GM18517 (cell line): ENCODE measurements around the gene GABARAP.

Experiments
- ATAC-seq: cut with Tn5 transposase; IDR thresholded peaks from one replicate; pipeline ENCODE4 v1.9.1; 2021; ENCODE audit warnings: mild to moderate bottlenecking, moderate library complexity; ENCODE audit not compliant: unreplicated experiment

Gene GABARAP

DNA sequence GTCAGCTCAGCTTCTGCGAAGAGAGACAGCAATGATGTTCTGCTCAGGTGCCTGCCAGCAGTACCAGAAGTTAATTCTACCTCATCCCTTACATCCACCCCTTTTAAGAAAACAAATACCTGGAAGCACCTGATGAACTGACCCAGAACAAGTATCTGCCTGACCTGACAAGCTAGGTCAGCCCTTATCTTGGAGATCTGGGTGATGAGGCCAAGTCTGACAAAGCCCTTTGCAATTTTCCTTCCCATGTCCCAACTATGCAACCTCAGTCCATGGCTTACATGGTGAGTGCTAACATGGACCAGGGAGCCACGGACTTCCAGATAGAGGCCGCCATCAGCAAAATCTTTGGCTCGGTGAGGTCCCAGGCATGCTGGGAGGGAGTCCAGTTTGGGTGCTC lies 18.9 kb downstream of the GABARAP start:
- no peak for ATAC-seq

DNA sequence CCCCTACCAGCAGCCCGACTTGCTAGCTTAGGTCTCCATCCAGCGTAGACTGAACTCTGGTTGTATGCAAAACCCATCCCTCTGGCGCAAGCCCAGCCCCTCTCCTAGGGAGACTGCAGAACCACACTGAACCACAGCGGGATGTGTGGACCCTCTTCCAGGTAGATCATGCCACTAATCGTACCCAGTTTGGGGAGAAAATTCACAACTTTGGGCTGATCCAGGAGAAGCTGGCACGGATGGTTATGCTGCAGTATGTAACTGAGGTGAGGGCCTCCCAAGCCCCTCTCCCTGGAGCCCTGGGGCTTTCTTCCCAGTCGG lies 19.3 kb downstream of the GABARAP start:
- no peak for ATAC-seq

DNA sequence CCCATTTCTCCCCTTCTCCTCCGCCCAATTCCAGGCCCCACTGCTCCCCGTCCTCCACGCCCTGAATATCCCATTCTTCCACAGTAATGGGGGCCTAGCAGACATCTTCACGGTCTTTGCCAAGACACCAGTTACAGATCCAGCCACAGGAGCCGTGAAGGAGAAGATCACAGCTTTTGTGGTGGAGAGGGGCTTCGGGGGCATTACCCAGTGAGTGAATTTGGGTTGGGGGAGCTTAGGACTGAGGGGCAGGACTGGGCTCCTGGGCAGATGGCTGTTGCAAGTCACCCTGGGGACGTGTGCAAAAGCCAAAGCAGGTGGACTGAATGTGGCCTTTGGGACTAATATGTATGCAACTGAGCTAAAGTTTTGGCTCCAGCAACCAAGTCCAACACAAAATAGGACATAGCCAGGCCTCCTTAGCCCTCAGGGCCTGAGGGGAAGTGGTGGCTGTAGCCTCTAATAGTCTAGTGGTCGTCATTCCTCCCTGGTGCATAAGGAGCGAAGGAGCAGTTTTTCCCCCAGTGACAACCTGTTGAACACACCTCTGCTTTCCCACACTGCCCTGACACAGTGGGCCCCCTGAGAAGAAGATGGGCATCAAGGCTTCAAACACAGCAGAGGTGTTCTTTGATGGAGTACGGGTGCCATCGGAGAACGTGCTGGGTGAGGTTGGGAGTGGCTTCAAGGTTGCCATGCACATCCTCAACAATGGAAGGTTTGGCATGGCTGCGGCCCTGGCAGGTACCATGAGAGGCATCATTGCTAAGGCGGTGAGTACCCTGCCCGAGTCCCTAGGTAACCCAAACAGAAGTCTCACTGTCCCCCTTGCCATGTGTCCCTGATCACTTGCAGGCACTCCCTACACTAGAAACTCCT lies 19.9 kb downstream of the GABARAP start:
- ATAC-seq: no peak

DNA sequence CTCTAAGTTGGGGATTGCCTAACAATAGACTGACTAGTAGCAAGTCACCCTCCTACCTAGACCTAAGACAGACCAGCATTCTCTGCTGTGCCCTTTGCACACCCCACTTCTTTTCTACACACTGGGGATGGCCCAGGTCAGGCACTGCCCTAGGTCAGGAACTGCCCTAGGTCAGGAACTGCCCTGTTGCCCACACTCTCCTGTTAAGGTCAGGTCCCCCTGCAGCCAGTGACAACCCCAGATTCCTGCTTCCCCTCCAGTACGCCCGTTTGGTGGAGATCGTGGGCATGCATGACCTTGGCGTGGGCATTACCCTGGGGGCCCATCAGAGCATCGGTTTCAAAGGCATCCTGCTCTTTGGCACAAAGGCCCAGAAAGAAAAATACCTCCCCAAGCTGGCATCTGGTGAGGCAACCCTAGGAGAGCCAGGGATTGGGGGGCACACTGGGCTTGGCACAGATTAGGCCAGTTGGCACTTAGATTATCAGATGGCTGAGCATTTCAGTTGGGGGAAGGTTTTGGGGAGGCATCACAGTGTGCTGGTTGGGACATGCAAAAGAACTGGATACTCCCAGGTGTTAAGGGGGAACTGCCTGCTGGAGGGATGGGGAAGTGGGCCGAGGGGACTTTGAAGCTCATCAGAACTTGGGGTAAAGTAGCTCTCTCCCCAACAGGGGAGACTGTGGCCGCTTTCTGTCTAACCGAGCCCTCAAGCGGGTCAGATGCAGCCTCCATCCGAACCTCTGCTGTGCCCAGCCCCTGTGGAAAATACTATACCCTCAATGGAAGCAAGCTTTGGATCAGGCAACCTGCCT lies 20.8 kb downstream of the GABARAP start:
- ATAC-seq: no peak

DNA sequence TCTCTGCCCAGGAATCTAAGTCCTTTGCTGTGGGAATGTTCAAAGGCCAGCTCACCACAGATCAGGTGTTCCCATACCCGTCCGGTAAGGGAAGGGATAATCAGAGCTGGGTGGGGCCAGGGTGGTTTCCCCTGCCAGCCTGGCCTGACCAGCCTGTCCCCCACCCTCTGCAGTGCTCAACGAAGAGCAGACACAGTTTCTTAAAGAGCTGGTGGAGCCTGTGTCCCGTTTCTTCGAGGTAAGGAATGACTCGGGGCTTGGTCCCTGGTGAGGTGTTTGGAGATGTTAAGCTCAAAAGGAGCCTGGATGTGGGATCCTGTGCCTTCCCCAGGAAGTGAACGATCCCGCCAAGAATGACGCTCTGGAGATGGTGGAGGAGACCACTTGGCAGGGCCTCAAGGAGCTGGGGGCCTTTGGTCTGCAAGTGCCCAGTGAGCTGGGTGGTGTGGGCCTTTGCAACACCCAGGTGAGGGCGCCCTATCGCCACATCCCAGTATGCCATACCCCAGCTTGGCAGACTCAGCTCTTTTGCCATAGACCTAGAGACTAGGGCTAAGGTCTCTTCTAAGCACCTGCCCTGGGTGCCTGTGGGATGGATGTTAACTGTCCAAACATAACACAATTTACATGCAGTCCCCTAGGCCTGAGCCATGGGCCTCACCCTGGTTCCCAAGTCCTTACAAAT lies 21.5 kb downstream of the GABARAP start:
- ATAC-seq: no peak

DNA sequence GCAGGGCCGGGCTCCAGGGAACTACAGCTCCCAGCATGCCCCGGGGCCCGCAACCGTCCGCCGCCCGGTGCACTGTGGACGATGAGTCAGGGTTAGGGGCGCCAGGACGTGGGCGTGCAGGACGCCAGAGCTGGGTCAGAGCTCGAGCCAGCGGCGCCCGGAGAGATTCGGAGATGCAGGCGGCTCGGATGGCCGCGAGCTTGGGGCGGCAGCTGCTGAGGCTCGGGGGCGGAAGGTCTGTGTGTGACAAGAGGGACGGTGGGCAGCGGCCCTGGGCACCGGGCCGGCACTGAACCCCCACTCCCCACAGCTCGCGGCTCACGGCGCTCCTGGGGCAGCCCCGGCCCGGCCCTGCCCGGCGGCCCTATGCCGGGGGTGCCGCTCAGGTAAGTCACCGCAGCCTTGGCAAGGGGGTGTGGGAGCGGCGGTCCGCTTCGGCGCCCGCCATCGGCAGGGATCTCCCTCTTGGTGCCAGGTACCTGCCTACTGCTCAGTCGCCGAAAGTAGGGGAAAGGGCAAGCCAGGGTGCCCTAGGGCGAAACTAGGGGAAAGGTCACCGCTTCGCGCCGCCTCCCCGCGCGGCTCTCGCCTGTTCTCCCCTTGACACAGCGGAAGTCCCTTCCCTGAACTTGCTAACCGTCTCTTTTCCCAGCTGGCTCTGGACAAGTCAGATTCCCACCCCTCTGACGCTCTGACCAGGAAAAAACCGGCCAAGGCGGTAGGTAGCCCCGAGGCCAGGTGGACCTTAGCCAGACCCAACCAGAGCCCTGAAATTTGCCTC lies 22.2 kb downstream of the GABARAP start, which contains the start of the genes ACADVL and DLG4:
TSS of gene ACADVL (plus strand) at position 127 of the 781 bp plus-strand sequence. CDS start at position 174, 47 bp downstream.
TSS of gene DLG4 (minus strand) at position 25 of the 781 bp plus-strand sequence.
- ATAC-seq: peak; percentile 45

DNA sequence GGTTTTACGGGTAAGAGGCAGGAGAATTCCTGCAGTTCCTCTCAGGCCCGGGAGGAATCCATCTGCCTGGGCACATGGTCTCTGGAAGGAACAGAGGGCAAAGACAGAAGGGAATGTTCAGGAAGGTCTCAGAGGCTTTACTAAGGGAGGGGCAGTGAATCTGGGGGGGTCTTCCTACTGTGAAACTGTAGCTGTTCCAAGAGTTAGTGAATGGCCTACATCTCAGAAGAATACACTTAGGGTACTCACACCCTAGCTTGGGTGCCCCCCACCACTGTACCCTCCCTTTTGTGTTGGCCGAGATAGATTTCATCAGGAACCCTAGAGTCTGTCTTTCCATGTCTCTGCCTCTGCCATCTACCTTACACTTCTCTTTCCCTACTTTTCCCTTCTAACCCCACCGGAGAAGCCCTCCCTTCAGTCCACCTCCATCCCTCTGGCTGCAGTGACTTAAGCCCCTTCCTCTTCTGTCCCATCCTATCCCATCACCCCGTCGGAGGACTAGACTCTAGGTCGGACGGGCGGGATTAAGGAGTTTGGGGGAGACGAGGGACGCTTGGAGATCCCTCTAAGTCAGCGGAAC lies 22.9 kb downstream of the GABARAP start:
- ATAC-seq: no peak

DNA sequence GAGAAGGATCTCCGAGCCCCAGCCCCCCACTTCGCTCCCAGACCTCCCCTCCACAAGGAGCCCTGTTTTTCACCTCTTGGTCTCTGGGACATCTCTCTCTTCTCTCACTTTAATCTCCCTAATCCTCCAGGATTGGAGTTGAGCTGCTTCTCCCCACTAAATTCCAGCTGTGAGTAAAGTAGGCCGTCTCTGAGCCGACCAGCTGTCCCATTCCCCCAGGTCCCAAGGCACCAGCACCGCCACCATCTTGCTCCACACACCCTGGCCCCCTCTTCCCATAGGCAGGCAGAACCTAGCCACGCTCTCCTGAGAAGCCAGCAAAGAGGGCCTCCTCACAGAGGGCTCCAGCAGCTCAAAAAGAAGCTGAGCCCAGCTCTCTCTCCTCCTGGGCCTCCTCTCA lies 23.5 kb downstream of the GABARAP start:
- ATAC-seq: no peak

DNA sequence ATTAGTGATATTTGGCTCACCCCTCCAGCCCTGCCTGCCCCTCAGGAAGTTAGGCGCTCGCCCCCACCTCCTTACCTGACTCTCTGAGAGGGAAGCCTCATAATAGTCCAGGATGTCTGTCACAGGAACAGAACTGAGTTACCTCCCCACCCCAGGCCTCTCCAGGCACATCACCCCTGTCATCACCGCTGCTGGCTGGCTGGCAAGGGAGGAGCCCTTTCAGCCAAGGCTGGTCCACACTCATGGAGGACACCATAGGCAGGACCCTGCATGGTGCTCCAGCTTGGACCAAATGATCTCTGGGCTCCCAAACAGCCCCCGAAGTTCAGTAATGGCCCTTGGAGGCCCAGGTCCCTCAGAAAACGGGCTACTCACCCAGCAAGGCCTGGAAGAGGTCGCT lies 24.1 kb downstream of the GABARAP start:
- ATAC-seq: no peak

DNA sequence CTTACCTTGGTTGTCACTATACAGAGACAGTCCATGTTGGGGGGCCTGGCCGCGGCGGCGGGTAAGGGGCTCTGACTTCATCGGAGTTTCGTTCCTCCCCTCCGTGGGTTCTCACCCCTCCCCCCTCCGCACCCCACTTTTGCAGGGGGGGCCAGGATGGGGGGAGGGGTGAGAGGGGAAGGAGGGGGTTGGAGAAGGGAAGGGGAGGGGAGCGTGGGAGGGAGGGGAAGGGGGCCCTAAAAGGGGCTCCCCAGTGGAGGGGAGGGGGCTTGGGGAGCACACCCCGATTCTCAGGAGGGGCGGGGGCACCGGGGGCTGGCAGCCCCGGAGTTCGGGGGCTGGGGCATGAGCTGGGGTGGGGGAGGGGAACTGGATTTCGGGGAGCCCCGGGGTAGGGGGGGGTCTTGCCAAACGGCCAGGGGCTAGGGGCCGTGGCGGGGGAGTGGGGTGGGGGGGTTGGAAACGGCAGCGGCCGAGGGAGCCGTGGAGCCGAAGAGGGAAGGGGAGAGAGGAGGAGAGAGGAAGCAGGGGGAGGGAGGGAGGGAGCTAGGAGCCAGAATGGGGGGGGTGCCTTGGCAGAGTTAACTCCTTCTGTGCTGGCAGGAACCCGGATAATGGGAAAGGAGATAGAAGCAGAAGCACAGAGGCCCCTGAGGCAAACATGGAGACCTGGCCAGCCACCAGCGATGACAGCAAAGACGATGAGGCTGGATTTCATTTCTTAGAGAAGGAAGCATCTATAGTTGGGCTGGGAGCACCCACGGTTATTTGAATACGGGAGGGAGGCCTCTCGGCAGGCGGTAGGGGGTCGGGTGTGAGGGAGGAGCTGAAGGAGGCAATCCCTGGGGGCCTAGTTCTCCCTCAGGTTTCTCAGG lies 24.9 kb downstream of the GABARAP start:
- no peak for ATAC-seq

DNA sequence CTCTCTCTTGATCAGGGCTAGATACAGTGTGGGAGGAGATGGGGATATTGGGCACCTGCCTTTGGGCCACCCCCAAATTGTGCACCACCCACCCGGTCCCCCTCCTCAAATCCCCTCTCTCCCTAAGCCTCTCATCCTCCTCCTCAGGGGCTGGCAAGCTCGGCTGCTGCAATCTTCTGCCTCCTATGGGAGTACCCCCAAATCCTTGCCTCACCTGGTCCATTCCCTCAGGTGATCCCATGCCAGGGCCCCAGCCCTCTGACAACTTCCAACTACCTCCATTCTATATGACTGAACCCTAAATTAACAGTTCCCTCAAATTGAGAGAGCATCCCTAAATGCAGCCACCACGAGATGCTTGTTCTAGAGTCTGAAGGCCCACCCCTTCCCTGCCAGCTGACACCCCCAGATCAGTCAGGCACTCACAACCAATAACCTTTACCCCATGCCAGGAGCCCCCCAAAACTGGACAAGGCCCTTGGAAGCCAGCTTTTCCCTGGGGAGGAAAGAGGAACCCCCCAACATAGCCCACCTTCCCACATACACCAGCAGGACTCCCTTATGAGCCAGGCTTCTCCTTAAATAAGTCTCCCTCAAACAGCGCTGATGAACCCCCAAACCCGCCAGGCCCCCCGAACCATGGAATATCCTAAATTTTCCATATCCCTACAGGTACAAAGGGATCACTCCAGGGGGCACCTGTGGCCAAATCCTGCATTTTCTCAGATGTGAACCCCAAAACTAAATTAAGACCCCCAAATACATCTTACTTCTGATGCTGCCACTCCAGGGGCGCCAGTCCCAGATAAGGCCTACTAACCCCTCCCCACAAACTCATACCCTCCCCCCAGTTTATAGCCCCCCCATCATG lies 25.8 kb downstream of the GABARAP start:
- ATAC-seq: no peak

DNA sequence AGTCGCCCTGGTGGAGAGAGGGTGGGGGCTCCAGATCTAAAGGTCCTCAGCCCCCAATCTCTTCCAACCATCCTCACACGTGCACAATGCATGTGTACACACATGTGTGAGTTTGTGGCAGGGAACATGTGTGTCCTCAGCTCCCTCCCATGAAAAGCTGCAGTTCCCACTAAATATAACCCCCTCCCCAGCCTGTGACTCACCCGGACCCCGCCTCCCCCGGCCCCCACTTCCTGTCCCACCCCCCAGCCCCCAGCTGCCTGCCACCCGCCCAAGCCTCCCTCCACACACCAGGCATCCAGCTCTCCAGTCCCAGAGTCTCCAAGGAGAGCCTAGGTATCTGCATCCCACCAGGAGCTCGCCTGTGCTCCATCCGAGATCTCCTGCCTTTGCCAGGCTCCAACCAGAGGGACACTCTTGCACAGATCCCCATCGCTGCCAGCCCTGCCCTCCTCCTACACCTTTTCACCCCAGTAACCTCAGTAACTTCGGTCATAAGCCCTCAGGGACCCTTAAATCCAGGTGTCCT lies 26.5 kb downstream of the GABARAP start:
- no peak for ATAC-seq

DNA sequence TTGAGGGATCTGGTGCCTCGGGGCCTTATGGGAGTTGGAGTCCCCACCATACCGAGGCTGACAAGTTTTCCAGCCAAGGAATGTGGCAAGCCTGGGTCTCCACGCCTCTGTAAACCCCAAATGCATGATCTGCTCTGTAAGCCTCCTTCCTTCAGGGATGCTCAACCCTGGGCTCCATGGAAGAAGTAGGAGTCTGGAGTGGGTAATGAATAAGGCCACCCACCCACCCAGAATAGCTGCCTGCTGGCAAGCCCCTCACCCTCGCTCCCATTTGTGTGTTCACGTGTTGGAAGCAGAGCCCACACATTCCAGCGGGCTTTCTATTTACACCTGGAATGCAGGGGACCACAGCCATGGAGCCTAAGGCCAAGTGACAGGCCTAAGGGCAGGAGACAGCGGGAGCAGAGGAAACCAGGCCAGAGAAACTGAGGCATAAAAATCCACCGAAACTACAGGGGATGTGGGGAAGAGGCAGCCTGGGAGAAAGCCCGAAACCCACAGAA lies 27.1 kb downstream of the GABARAP start:
- no peak for ATAC-seq

DNA sequence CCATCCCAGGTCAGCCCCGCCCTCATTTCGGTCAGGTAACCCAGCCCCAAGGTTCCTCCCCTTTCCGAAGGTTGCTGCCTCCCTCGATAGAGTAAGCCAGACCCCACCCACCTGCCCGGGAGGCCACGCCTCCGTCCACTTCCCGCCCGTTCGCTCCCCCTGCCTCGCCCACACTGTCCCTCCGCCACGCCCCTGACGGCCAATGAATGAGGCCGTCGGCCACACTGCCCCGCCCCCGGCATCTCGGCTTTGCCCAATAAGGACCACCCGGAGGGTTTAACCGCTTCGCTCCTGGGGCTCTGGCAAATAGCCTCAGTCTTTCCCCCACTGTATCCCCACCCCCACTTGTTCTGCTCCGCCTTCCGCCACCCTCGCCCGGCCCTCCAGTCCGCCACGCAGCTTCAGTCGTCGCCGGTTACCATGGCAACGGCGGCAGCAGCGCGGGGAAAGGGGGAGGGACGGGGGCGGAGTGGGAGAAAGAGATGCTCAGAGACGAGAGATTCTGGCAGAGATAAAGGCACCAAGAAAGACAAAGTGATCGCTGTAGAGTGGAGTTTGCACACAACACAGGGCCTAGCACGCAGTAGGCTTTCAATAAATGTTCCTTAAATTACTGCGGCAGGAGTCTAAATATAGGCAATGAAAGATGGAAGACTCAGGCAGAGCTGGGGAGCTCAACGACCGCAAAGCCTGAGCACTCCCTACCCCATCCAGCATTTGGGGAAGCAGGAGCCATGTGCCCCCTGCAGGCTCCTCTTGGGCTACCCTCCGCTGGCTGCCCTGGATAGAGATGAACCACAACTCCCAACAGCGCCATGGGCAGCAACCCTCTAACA lies 27.7 kb downstream of the GABARAP start:
- peak; percentile 72 for ATAC-seq

DNA sequence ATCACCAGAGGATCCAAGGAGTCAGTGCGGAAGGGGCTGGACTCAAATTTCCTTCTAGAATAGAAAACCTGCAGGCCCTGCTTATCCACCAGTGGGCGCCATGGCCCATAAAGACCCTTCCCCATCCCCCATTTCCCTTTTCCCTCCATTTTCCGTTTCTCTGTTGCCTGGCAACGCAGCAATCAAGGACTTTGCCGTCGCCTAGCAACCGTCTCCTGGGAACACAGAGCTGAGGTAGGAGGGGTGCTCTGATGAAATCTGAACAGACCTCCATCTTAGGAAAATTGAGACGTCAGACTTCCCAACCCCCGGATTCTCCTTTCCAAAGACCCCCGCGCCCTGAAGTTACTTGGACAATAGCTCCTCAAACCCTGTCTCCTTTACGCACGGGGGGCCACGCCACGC lies 28.4 kb downstream of the GABARAP start:
- ATAC-seq: no peak

DNA sequence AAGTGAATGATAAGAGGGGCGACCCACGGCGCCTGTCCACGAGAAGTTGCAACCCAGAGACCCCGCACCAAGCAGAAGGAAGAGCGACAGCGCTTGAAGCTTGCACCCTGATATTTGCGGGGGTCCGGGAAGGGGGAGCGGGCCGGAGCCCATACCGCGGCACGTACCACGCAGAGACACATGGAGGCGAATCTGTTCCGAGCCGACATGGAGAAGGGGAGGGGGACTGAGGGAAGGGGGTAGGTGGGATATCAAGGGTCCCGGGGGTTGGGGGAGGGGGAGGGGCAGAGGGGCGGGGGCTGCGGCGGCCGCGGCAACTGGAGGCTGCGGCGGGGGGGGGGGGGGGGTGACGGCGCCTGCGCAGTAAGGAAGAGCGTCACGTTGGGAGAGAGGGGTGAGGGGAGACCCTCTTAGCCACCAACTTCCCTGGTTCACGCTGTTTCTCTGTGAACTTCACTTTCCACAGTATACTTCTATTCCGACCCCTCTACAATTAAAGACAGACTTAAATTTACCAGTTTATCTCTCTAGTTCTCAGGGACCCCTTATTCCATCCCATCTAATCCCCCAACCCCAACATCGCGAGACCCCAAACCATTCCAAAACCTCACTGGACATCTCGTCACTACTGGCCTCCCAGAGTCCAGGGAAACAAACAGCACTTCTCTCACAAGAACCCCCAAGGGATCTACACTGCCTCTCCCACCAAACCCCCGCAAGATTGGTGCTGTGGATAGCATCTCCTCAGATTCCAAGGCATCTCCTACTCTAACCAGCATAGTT lies 30.6 kb downstream of the GABARAP start:
- ATAC-seq: no peak
